Ishikawa (cell line): ENCODE measurements around the gene CCDC13.

Experiments used
- CEBPB ChIP-seq: IDR thresholded peaks from 2 replicates; pipeline ENCODE4 v1.6.1; 2012
- CREB1 ChIP-seq: IDR thresholded peaks from 2 replicates; pipeline ENCODE4 v1.6.1; 2012; ENCODE audit warnings: low read depth
- EGR1 ChIP-seq: IDR thresholded peaks from 2 replicates; pipeline ENCODE4 v1.6.1; 2012
- EP300 ChIP-seq: IDR thresholded peaks from 2 replicates; pipeline ENCODE4 v1.6.1; 2012; ENCODE audit warnings: borderline replicate concordance
- FOXM1 ChIP-seq: IDR thresholded peaks from 2 replicates; pipeline ENCODE4 v1.6.1; 2012; ENCODE audit warnings: low read depth, borderline replicate concordance
- MAX ChIP-seq: IDR thresholded peaks from 2 replicates; pipeline ENCODE4 v1.6.1; 2012
- NFIC ChIP-seq: IDR thresholded peaks from 2 replicates; pipeline ENCODE4 v1.6.1; 2012
- RAD21 ChIP-seq: IDR thresholded peaks from 2 replicates; pipeline ENCODE4 v1.6.1; 2012; ENCODE audit warnings: low read depth
- REST ChIP-seq: IDR thresholded peaks from 2 replicates; pipeline ENCODE4 v1.6.1; 2012; ENCODE audit warnings: low read depth, mild to moderate bottlenecking
- TAF1 ChIP-seq: IDR thresholded peaks from 2 replicates; pipeline ENCODE4 v1.6.1; 2012; ENCODE audit warnings: low read depth, mild to moderate bottlenecking
- TCF12 ChIP-seq: IDR thresholded peaks from 2 replicates; pipeline ENCODE4 v1.6.1; 2012; ENCODE audit warnings: low read depth
- TEAD4 ChIP-seq: IDR thresholded peaks from 2 replicates; pipeline ENCODE4 v1.6.1; 2012
- USF1 ChIP-seq: IDR thresholded peaks from 2 replicates; pipeline ENCODE4 v1.6.1; 2012
- YY1 ChIP-seq: IDR thresholded peaks from 2 replicates; pipeline ENCODE4 v1.6.1; 2012; ENCODE audit warnings: low read depth
- ZBTB7A ChIP-seq: IDR thresholded peaks from 2 replicates; pipeline ENCODE4 v1.6.1; 2012; ENCODE audit warnings: low read depth

CCDC13 gene

GRCh38 chr3:42804831-42805132 lies 31.7 kb upstream of the CCDC13 start:
- TF ChIP-seq EP300: no peak
- no peak for TF ChIP-seq REST
- TF ChIP-seq TEAD4: no peak
- no peak; the same call in 1 of the 2 replicates for TF ChIP-seq ZBTB7A
- no peak for TF ChIP-seq NFIC
- no peak for TF ChIP-seq FOXM1
- no peak for TF ChIP-seq TAF1
- TF ChIP-seq TCF12: no peak
- no peak for TF ChIP-seq EGR1
- no peak for TF ChIP-seq USF1
- no peak for TF ChIP-seq CREB1
- no peak for TF ChIP-seq MAX
- TF ChIP-seq RAD21: no peak
- TF ChIP-seq CEBPB: no peak
- TF ChIP-seq YY1: no peak

GRCh38 chr3:42804106-42804830 lies 31.2 kb upstream of the CCDC13 start, which contains the start of gene HIGD1A:
HIGD1A (minus strand) TSS chr3:42804490; CDS start chr3:42794253, 10,237 bp downstream.
- TF ChIP-seq TCF12 (no peak), EP300 (peak; percentile 8; the same call in 1 of the 2 replicates), CREB1 (no peak), RAD21 (no peak), YY1 (no peak), EGR1 (no peak), NFIC (peak; percentile 56; the same call in 1 of the 2 replicates), ZBTB7A (0 out of 2 replicates have a peak, but pooled peaks have one; percentile 42), TAF1 (peak; percentile 81), FOXM1 (no peak), CEBPB (no peak), MAX (peak; percentile 69), TEAD4 (0 out of 2 replicates have a peak, but pooled peaks have one; percentile 5), REST (no peak), USF1 (peak; percentile 3; the same call in 1 of the 2 replicates)

DNA sequence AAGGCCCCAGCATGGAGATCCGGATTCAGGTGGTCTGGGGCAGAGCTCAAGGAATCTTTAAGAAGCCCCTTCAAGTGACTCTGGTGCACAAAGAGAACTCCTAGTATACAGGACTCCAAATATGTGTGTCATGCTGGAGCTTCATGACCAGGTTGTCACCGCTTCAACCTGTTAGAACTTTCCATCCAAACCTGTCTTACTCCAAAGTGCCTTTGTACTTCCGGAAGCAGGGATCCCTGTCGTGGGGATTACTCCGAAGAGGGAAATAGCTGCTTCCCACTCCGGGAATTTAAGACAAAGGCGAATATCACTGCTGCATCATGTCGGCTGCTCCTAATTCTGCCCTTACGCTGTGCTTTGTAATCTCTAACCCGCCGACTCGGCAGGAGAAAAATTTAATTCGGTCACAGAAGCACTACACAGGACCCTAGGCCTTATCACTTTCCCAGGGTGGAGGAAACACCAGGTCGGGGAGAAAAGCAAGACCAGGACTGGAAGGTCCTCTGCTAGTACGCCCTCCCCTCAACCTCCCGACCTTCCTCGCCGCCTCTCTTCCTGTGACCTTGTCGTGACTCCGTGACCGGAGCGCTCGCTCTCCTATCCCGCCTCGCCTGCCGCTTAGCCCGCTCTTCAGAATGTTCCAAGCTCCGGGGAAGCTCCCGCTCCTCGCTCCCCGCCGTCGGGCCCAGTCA lies 30.5 kb upstream of the CCDC13 start:
- TF ChIP-seq YY1 (no peak), EGR1 (no peak), CEBPB (no peak), MAX (no peak), RAD21 (no peak), NFIC (no peak), EP300 (no peak), TEAD4 (no peak), TAF1 (no peak), CREB1 (no peak), USF1 (no peak), FOXM1 (no peak), TCF12 (no peak)

DNA sequence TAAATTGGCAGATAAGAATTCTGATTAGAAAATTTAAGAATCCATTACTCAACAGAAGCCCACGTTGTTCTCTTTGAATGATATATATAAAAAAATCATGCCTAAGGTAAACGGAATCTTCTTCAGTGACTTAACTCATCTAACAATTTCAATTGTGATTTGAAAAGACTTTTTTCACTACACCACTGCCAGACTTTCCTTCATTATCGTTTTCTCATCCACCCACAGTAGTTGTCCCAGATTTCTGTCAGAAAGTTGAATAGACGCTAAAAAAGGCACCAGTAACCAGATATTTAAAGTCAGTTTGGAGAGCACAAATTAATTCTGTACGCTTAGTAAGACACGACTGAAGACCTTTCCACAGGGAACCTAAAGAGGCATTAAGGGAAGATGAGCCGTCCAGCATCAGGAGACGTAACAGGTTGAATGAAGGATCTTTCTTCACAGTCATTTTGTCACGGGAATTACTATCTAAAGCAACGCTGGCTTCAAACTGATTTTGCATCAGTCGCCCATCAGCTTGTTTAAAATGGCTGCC lies 29.9 kb upstream of the CCDC13 start:
- TF ChIP-seq TEAD4: no peak
- no peak for TF ChIP-seq CEBPB
- no peak for TF ChIP-seq FOXM1
- no peak for TF ChIP-seq TCF12
- no peak for TF ChIP-seq ZBTB7A
- no peak for TF ChIP-seq MAX
- no peak for TF ChIP-seq CREB1
- no peak for TF ChIP-seq USF1
- peak; percentile 61; the same call in 1 of the 2 replicates for TF ChIP-seq YY1
